SIG-M5 treated with dmso at 0.1 percent for 504 hours (cell line): ENCODE data around the gene CCDC77.

Experiments used
- DNase-seq: peaks from one replicate; lab custom pipeline; 2025; ENCODE audit not compliant: unreplicated experiment; lab: John Stamatoyannopoulos, UW

CCDC77 gene

GRCh38 chr12:480831-481816 is 79.7 kb downstream of the CCDC77 start:
- DNase-seq = peak; percentile 78

- no peak for DNase-seq
Measured at GRCh38 chr12:482061-482460, 80.6 kb downstream of the CCDC77 start.

GRCh38 chr12:484096-484495 is 82.7 kb downstream of the CCDC77 start:
- no peak for DNase-seq

GRCh38 chr12:490260-490659 is 88.8 kb downstream of the CCDC77 start:
- DNase-seq = no peak
